OCI-LY3 (cell line): ENCODE data around the gene HORMAD1.

Source experiments
- EZH2phosphoT487 ChIP-seq: fragments of 200-600 bp; shearing (Covaris generic); IDR thresholded peaks from 2 replicates; pipeline ENCODE4 v1.6.1; 2018; ENCODE audit warnings: antibody characterized with exemption, mixed run types, low read depth
- TF ChIP-seq, protein P1 (sequence below): fragments of 200-600, 300-600 bp; sonication (generic); IDR thresholded peaks from 2 replicates; pipeline ENCODE4 v1.5.1; 2014; ENCODE audit warnings: antibody characterized with exemption, low read length, low read depth

DNA sequence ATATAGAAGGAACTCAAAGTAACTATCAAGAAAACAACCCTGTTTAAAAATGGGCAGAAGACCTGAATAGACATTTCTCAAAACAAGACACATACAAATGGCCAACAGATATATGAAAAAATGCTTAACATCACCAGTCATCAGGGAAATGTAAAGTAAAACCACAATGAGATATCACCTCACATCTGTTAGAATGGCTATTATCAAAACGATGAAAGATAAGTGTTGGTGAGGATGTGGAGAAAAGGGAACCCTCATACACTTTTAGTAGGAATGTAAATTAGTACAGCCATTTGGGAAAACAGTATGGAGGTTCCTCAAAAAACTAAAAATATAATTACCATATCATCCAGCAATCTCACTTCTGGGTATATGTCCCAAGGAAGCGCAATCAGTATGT, 41.9 kb upstream of the HORMAD1 start:
- TF ChIP-seq, protein P1, sequence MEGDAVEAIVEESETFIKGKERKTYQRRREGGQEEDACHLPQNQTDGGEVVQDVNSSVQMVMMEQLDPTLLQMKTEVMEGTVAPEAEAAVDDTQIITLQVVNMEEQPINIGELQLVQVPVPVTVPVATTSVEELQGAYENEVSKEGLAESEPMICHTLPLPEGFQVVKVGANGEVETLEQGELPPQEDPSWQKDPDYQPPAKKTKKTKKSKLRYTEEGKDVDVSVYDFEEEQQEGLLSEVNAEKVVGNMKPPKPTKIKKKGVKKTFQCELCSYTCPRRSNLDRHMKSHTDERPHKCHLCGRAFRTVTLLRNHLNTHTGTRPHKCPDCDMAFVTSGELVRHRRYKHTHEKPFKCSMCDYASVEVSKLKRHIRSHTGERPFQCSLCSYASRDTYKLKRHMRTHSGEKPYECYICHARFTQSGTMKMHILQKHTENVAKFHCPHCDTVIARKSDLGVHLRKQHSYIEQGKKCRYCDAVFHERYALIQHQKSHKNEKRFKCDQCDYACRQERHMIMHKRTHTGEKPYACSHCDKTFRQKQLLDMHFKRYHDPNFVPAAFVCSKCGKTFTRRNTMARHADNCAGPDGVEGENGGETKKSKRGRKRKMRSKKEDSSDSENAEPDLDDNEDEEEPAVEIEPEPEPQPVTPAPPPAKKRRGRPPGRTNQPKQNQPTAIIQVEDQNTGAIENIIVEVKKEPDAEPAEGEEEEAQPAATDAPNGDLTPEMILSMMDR = no peak
- no peak for TF ChIP-seq EZH2phosphoT487
